ENCODE data around the gene LBX2. TPM values are rescaled to one million over a fixed set of nuclear protein-coding genes. Genes with fewer than 3 reads are reported as not detected.

Gene LBX2
- total RNA-seq, 2 experiments from 2014 or later = 0.36 to 0.43 TPM

DNA sequence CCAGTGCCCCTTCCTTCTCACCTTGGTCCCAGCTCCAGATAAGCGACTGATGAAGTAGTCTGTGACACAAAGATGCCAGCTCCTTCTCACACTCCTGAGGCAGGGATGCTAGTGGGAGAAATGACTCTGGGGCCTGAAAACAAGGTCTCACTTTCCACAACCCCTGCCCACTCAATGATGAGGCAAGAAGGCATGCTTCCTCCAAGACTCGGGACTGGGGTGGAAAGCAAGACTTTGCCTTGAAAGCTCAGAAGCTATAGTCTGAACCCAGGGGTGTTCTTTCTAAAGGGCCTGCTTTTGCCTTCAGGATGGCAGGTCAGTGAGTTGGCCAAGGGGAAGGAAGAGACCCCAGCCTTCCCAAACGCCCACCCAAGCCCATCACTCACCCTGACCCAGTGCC lies 18.0 kb downstream of the LBX2 start:
- intact Hi-C loops (cut with micrococcal nuclease) = loop anchor here (5.0 kb wide), 1 partner anchor 51 kb away; no protein-coding TSS in a partner anchor
- no peaks in the 10 kb centered on the region for H3K9me3 Mint-ChIP-seq
- DNase-seq (no peak), ATAC-seq (no peak)
- H3K27me3 Mint-ChIP-seq = no peaks in the 10 kb centered on the region
- peaks cover 29% of the 10 kb centered on the region for H3K36me3 Mint-ChIP-seq (ENCODE audit: low read depth)
- POLR2A ChIA-PET = interaction anchor here (0.6 to 4.2 kb wide), 11 partner anchors 8 to 190 kb away, joined by 3 to 48 read pairs (median 10); partner anchors contain the start of genes AUP1, HTRA2, INO80B and LBX2
- CTCF ChIA-PET = interaction anchor here (1.0 to 5.9 kb wide), 15 partner anchors 9 to 147 kb away, joined by 3 to 108 read pairs (median 9); partner anchors contain the start of genes INO80B, LBX2, MOGS and MRPL53
- peak overlapping the region; percentile 86 for H3K4me3 Mint-ChIP-seq
- no peak overlapping the region for H3K27ac Mint-ChIP-seq
- H3K4me1 Mint-ChIP-seq (ENCODE audit: low read depth) = peaks cover 28% of the 10 kb centered on the region
- TF ChIP-seq, protein P1, sequence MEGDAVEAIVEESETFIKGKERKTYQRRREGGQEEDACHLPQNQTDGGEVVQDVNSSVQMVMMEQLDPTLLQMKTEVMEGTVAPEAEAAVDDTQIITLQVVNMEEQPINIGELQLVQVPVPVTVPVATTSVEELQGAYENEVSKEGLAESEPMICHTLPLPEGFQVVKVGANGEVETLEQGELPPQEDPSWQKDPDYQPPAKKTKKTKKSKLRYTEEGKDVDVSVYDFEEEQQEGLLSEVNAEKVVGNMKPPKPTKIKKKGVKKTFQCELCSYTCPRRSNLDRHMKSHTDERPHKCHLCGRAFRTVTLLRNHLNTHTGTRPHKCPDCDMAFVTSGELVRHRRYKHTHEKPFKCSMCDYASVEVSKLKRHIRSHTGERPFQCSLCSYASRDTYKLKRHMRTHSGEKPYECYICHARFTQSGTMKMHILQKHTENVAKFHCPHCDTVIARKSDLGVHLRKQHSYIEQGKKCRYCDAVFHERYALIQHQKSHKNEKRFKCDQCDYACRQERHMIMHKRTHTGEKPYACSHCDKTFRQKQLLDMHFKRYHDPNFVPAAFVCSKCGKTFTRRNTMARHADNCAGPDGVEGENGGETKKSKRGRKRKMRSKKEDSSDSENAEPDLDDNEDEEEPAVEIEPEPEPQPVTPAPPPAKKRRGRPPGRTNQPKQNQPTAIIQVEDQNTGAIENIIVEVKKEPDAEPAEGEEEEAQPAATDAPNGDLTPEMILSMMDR (IDR thresholded peaks at IDR 0.05) = no peak

DNA sequence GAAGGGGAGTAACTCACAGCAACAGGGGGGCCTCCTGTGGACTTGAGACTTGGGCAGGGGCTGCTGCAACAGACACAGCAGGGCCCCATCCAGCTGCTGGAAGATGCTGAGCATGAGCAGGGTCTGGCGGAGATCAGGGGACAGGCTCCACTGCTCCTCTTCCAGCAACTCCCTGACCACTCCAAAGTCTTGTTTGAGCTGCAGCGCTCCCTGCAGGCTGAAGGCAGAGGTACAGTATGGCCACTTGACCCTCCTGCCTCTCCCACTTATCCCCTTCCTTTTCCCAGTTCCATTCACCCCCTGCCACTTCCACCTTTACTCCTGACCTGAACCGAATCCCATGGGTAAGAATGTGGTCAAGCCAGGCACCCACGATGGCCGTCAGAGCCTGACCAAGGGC lies 24.5 kb downstream of the LBX2 start:
- no peak overlapping the region for H3K4me3 Mint-ChIP-seq

DNA sequence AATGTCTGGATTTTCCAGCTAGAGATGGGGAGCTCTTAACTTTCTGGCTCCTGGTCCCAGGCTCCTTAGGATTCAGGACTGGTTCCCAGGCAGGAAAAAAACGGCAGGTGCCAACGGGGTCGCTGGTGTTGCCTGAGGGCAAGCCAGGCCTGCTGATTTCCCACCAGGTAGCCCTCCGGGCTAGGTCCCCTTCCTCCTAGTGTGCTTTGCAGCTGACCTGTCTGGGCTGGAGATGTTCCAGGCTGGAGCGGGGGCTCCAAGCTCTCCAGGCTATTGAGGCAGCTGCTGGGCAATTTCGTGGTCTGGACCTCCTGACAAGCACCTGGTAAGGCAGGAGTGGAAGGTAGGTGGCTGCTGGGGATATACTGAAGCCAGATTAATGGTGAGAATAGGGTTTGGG lies 24.9 kb downstream of the LBX2 start:
- intact Hi-C loops (cut with micrococcal nuclease) = no loop called here
- Mint-ChIP-seq H3K4me1 (ENCODE audit: low read depth) (peaks cover 22% of the 10 kb centered on the region), H3K36me3 (ENCODE audit: low read depth) (peaks cover 33% of the 10 kb centered on the region), H3K27ac (no peak overlapping the region), H3K4me3 (no peak overlapping the region), H3K27me3 (no peaks in the 10 kb centered on the region), H3K9me3 (no peaks in the 10 kb centered on the region)
- no peak for ATAC-seq
- no peak for DNase-seq
- TF ChIP-seq, protein P1 (IDR thresholded peaks at IDR 0.05) = no peak
- ChIA-PET POLR2A (interaction anchor here (1.0 to 2.9 kb wide), 3 partner anchors 8 to 21 kb away, joined by 3 to 43 read pairs (median 4); partner anchors contain the start of genes CCDC142 and TTC31), CTCF (interaction anchor here (0.7 to 3.8 kb wide), 7 partner anchors 8 to 114 kb away, joined by 3 to 20 read pairs (median 4); partner anchors contain the start of genes CCDC142, DQX1 and TTC31)

More for the DNA sequence above, 24.5 kb downstream of the LBX2 start:
- Mint-ChIP-seq H3K27me3 (no peaks in the 10 kb centered on the region), H3K27ac (no peak overlapping the region), H3K4me1 (ENCODE audit: low read depth) (peaks cover 21% of the 10 kb centered on the region), H3K36me3 (ENCODE audit: low read depth) (peaks cover 33% of the 10 kb centered on the region), H3K9me3 (no peaks in the 10 kb centered on the region)
- CTCF ChIA-PET = interaction anchor here (0.9 to 3.8 kb wide), 8 partner anchors 8 to 208 kb away, joined by 3 to 20 read pairs (median 4); partner anchors contain the start of genes CCDC142, DQX1 and TTC31
- ATAC-seq (no peak), DNase-seq (no peak)
- TF ChIP-seq, protein P1 (IDR thresholded peaks at IDR 0.05) = peak; percentile 45
- intact Hi-C loops (cut with micrococcal nuclease) = no loop called here
- POLR2A ChIA-PET = interaction anchor here (1.0 to 2.9 kb wide), 4 partner anchors 7 to 21 kb away, joined by 3 to 43 read pairs (median 4); partner anchors contain the start of genes CCDC142 and TTC31

DNA sequence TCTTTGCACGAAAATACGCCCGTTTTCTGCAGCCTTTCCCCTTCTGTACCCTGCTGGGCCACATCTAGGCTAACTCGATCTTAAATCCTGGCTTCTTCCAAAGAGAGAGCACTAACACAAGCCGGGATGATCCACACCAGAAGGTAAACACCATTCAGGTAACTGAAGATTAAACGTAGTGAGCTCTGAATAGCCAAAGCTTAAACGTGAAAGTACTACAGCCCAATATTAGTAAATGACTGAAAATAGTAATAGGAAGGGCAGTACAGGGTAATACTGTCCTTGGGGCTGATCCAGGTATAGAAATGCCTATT lies 26.5 kb downstream of the LBX2 start:
- no peaks in the 10 kb centered on the region for H3K9me3 Mint-ChIP-seq
- peaks cover 29% of the 10 kb centered on the region for H3K36me3 Mint-ChIP-seq (ENCODE audit: low read depth)
- intact Hi-C loops (cut with micrococcal nuclease) = no loop called here
- DNase-seq (no peak), ATAC-seq (no peak)
- TF ChIP-seq, protein P1 (IDR thresholded peaks at IDR 0.05) = no peak
- peak overlapping the region; percentile 95 for H3K4me3 Mint-ChIP-seq
- H3K27ac Mint-ChIP-seq = peak overlapping the region; percentile 93
- H3K27me3 Mint-ChIP-seq = no peaks in the 10 kb centered on the region
- POLR2A ChIA-PET = interaction anchor here (0.6 to 3.2 kb wide), 17 partner anchors 8 to 736 kb away, joined by 3 to 43 read pairs (median 4); partner anchors contain the start of genes C2orf81, CCDC142, INO80B and TPRKB
- CTCF ChIA-PET = interaction anchor here (1.0 to 3.8 kb wide), 8 partner anchors 9 to 115 kb away, joined by 3 to 35 read pairs (median 6); partner anchors contain the start of genes CCDC142, TTC31 and WBP1
- peaks cover 19% of the 10 kb centered on the region for H3K4me1 Mint-ChIP-seq (ENCODE audit: low read depth)
